BJ (cell line): ENCODE results near the gene SPATA25. TPM values are rescaled to one million over a fixed set of nuclear protein-coding genes. Genes with fewer than 3 reads are reported as not detected.

Experiments used
- CTCF ChIA-PET: fragments of 350-600 bp; formaldehyde crosslinking; extraction: SDS; loops from one replicate; lab custom pipeline; 2021; ENCODE audit warnings: antibody characterized with exemption, inconsistent platforms; lab: Yijun Ruan, JAX
- POLR2A ChIA-PET: fragments of 300-600 bp; sonication (Branson Sonifier 250); formaldehyde crosslinking; extraction: SDS; loops from one replicate; lab custom pipeline; 2021; ENCODE audit warnings: antibody characterized with exemption; lab: Charles Lee
- DNase-seq: peaks from one replicate; pipeline ENCODE4 v3.0.0-alpha.2; 2011; ENCODE audit warnings: low read depth
- H3K27me3 ChIP-seq: 2 replicates; pipeline ENCODE4 v1.6.0; 2011; ENCODE audit warnings: low read length; ENCODE audit not compliant: control insufficient read depth, insufficient read depth
- H3K36me3 ChIP-seq: 2 replicates; pipeline ENCODE4 v1.5.1; 2011; ENCODE audit warnings: low read length; ENCODE audit not compliant: control insufficient read depth, insufficient read depth
- H3K4me3 ChIP-seq: 2 replicates; pipeline ENCODE4 v1.5.1; 2011; ENCODE audit warnings: low read depth, mild to moderate bottlenecking, control low read depth, low read length
- CTCF ChIP-seq: IDR thresholded peaks from 2 replicates; pipeline ENCODE4 v1.5.1; 2011; ENCODE audit warnings: low read depth, mild to moderate bottlenecking, control low read depth, inconsistent platforms, low read length, moderate library complexity; ENCODE audit not compliant: insufficient read depth
- polyA plus RNA-seq: library from polyadenylated mRNA; depleted of rRNA; stranded (reverse); fragments of >200 nt; gene quantifications from 2 replicates; pipeline ENCODE4 v1.2.3, GENCODE V29; 2011; rRNA removed

Gene SPATA25
- polyA plus RNA-seq, 1 experiment: 0.66 TPM

- H3K36me3 ChIP-seq: peaks cover 19% of the 10 kb centered on the region
- CTCF ChIA-PET: interaction anchor here (1.1 to 1.5 kb wide), 7 partner anchors 18 to 127 kb away, joined by 3 to 5 read pairs (median 3); partner anchors contain the start of gene ZSWIM1
- POLR2A ChIA-PET: interaction anchor here (0.7 kb wide), 2 partner anchors 17 to 557 kb away, joined by 3 to 5 read pairs; no protein-coding TSS in a partner anchor
- H3K27me3 ChIP-seq: no peaks in the 10 kb centered on the region
- TF ChIP-seq CTCF: no peak
- DNase-seq: peak; percentile 37
- no peak overlapping the region for H3K4me3 ChIP-seq
These were observed 45.1 kb downstream of the SPATA25 start for GRCh38 chr20:45842169-45842812.

- POLR2A ChIA-PET: no interaction called here
- CTCF ChIA-PET: interaction anchor here (1.1 to 1.5 kb wide), 5 partner anchors 37 to 128 kb away, joined by 3 to 5 read pairs (median 3); partner anchors contain the start of gene ZSWIM1
These were observed 45.9 kb downstream of the SPATA25 start for GRCh38 chr20:45841407-45842129.

DNA sequence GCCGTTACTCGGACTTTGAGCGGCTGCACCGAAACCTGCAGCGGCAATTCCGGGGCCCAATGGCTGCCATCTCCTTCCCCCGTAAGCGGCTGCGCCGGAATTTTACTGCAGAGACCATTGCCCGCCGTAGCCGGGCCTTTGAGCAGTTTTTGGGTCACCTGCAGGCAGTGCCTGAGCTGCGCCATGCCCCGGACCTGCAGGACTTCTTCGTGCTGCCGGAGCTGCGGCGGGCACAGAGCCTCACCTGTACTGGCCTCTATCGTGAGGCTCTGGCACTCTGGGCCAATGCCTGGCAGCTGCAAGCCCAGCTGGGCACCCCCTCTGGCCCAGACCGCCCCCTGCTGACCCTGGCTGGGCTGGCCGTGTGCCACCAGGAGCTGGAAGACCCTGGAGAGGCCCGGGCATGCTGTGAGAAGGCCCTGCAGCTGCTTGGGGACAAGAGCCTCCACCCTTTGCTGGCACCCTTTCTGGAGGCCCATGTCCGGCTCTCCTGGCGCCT is 46.7 kb downstream of the SPATA25 start:
- H3K4me3 ChIP-seq: no peak overlapping the region
- no peak for TF ChIP-seq CTCF
- POLR2A ChIA-PET: no interaction called here
- H3K27me3 ChIP-seq: no peaks in the 10 kb centered on the region
- no peak for DNase-seq
- CTCF ChIA-PET: interaction anchor here (1.4 kb wide), 1 partner anchor 41 kb away, joined by 3 read pairs; no protein-coding TSS in a partner anchor
- peaks cover 24% of the 10 kb centered on the region for H3K36me3 ChIP-seq

More at GRCh38 chr20:45841407-45842129, 45.9 kb downstream of the SPATA25 start:
- H3K36me3 ChIP-seq: peaks cover 22% of the 10 kb centered on the region
- TF ChIP-seq CTCF: no peak
- H3K27me3 ChIP-seq: no peaks in the 10 kb centered on the region
- no peak for DNase-seq
- no peak overlapping the region for H3K4me3 ChIP-seq

DNA sequence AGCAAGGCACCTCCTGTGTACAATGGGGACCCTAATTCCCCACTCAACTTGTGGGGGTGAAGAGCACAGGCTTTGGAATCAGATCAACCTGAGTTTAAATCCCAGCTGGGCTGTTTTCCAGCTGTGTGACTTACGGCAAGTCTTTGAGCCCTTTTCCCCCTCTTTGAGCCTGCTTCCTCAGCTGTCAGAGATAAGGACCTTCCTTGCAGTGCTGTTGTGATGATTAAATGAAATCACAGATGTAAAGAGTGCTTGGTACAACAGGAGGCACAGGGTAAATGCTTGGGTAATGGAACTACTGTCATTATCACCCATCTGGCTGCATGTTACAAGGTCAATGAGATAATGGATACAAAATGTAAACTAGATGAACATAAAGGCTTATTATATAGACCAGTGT is 50.6 kb downstream of the SPATA25 start:
- Histone ChIP-seq H3K27me3 (no peaks in the 10 kb centered on the region), H3K4me3 (no peak overlapping the region), H3K36me3 (peaks cover 13% of the 10 kb centered on the region)
- no peak for TF ChIP-seq CTCF
- DNase-seq: no peak
- POLR2A ChIA-PET: no interaction called here
- CTCF ChIA-PET: interaction anchor here (1.0 to 1.3 kb wide), 2 partner anchors 11 to 38 kb away, joined by 3 to 5 read pairs; no protein-coding TSS in a partner anchor

Other genes starting within 250 kb of the SPATA25 start
- gene WFDC11, start 217.4 kb downstream of the SPATA25 start, polyA plus RNA-seq: not detected in 2 replicates
- gene WFDC13, start 185.6 kb downstream of the SPATA25 start, polyA plus RNA-seq: not detected in 2 replicates
- not detected in 2 replicates for gene WFDC10B, start 182.6 kb downstream of the SPATA25 start, polyA plus RNA-seq
- not detected in 2 replicates for gene SPINT4, start 165.3 kb downstream of the SPATA25 start, polyA plus RNA-seq
- gene WFDC3, start 95.7 kb downstream of the SPATA25 start, polyA plus RNA-seq: 0.71 and 0.78 TPM in 2 replicates
- 35.6 and 44.8 TPM in 2 replicates for gene DNTTIP1, start 95.7 kb downstream of the SPATA25 start, polyA plus RNA-seq
- gene UBE2C, start 75.0 kb downstream of the SPATA25 start, polyA plus RNA-seq: 70.6 and 90.8 TPM in 2 replicates
- 0.60 and 0.81 TPM in 2 replicates for gene TNNC2, start 60.3 kb downstream of the SPATA25 start, polyA plus RNA-seq
- 13.6 and 17.8 TPM in 2 replicates for gene SNX21, start 53.8 kb downstream of the SPATA25 start, polyA plus RNA-seq
- gene ACOT8, start 30.2 kb downstream of the SPATA25 start, polyA plus RNA-seq: 34.3 and 49.9 TPM in 2 replicates
- gene ZSWIM3, start 30.0 kb downstream of the SPATA25 start, polyA plus RNA-seq: 3.7 and 4.5 TPM in 2 replicates
- 4.9 and 6.0 TPM in 2 replicates for gene ZSWIM1, start 6.4 kb downstream of the SPATA25 start, polyA plus RNA-seq
- gene NEURL2, start 3.6 kb upstream of the SPATA25 start, polyA plus RNA-seq: 2.1 and 4.3 TPM in 2 replicates
- 286 and 408 TPM in 2 replicates for gene CTSA, start 3.7 kb upstream of the SPATA25 start, polyA plus RNA-seq
- gene PLTP, start 24.5 kb upstream of the SPATA25 start, polyA plus RNA-seq: 11.3 and 22.0 TPM in 2 replicates
- 12.7 and 20.9 TPM in 2 replicates for gene PCIF1, start 47.1 kb upstream of the SPATA25 start, polyA plus RNA-seq
- gene ZNF335, start 84.6 kb upstream of the SPATA25 start, polyA plus RNA-seq: 4.5 and 9.9 TPM in 2 replicates
- not detected in 2 replicates for gene MMP9, start 121.3 kb upstream of the SPATA25 start, polyA plus RNA-seq
- gene SLC12A5, start 141.6 kb upstream of the SPATA25 start, polyA plus RNA-seq: 0.61 and 0.70 TPM in 2 replicates
- 19.0 and 19.9 TPM in 2 replicates for gene NCOA5, start 202.3 kb upstream of the SPATA25 start, polyA plus RNA-seq
- 7.5 and 11.6 TPM in 2 replicates for gene CD40, start 230.7 kb upstream of the SPATA25 start, polyA plus RNA-seq